ENCODE measurements around the gene BNC2.

BNC2 gene

GRCh38 chr9:16368237-16369087 is 502.0 kb downstream of the BNC2 start:
- no peak for DNase-seq
- H3K4me3 Mint-ChIP-seq = no peak overlapping the region
- no peaks in the 10 kb centered on the region for H3K36me3 Mint-ChIP-seq (ENCODE audit: low read depth)
- no peak overlapping the region for H3K27ac Mint-ChIP-seq
- H3K4me1 Mint-ChIP-seq = peaks cover 32% of the 10 kb centered on the region
- peaks cover 11% of the 10 kb centered on the region for H3K9me3 Mint-ChIP-seq
- H3K27me3 Mint-ChIP-seq (ENCODE audit: low read depth, poor library complexity) = peaks cover 8% of the 10 kb centered on the region
- TF ChIP-seq CTCF (IDR thresholded peaks at IDR 0.05) = no peak

- H3K4me3 Mint-ChIP-seq = no peak overlapping the region
- H3K9me3 Mint-ChIP-seq = peaks cover 11% of the 10 kb centered on the region
- TF ChIP-seq CTCF (IDR thresholded peaks at IDR 0.05) = no peak
- no peaks in the 10 kb centered on the region for H3K36me3 Mint-ChIP-seq (ENCODE audit: low read depth)
- no peak overlapping the region for H3K27ac Mint-ChIP-seq
- DNase-seq = no peak
- H3K4me1 Mint-ChIP-seq = peaks cover 27% of the 10 kb centered on the region
- peaks cover 8% of the 10 kb centered on the region for H3K27me3 Mint-ChIP-seq (ENCODE audit: low read depth, poor library complexity)
Measured at GRCh38 chr9:16367605-16368231, 502.8 kb downstream of the BNC2 start.

- H3K36me3 Mint-ChIP-seq (ENCODE audit: low read depth) = peaks cover 1% of the 10 kb centered on the region
- no peak for TF ChIP-seq CTCF (IDR thresholded peaks at IDR 0.05)
- peaks cover 20% of the 10 kb centered on the region for H3K9me3 Mint-ChIP-seq
- no peak for DNase-seq
- peaks cover 8% of the 10 kb centered on the region for H3K4me1 Mint-ChIP-seq
- H3K4me3 Mint-ChIP-seq = no peak overlapping the region
- H3K27me3 Mint-ChIP-seq (ENCODE audit: low read depth, poor library complexity) = peaks cover 8% of the 10 kb centered on the region
- H3K27ac Mint-ChIP-seq = no peak overlapping the region
Measured at GRCh38 chr9:16364347-16364746, 506.1 kb downstream of the BNC2 start.

GRCh38 chr9:16363916-16364315 is 506.6 kb downstream of the BNC2 start:
- peaks cover 4% of the 10 kb centered on the region for H3K36me3 Mint-ChIP-seq (ENCODE audit: low read depth)
- DNase-seq = no peak
- H3K4me3 Mint-ChIP-seq = no peak overlapping the region
- H3K27me3 Mint-ChIP-seq (ENCODE audit: low read depth, poor library complexity) = peaks cover 8% of the 10 kb centered on the region
- no peak overlapping the region for H3K27ac Mint-ChIP-seq
- TF ChIP-seq CTCF (IDR thresholded peaks at IDR 0.05) = no peak
- H3K9me3 Mint-ChIP-seq = peaks cover 23% of the 10 kb centered on the region
- H3K4me1 Mint-ChIP-seq = peaks cover 3% of the 10 kb centered on the region

GRCh38 chr9:16363073-16363781 is 507.2 kb downstream of the BNC2 start:
- no peak for DNase-seq
- no peak for TF ChIP-seq CTCF (IDR thresholded peaks at IDR 0.05)
- Mint-ChIP-seq H3K36me3 (ENCODE audit: low read depth) (peaks cover 4% of the 10 kb centered on the region), H3K9me3 (peaks cover 23% of the 10 kb centered on the region), H3K4me1 (no peaks in the 10 kb centered on the region), H3K4me3 (no peak overlapping the region), H3K27ac (no peak overlapping the region), H3K27me3 (ENCODE audit: low read depth, poor library complexity) (peaks cover 12% of the 10 kb centered on the region)
